GM23338 (cell line): Measurements from ENCODE around the gene IGSF22.

Source experiments
- CREB1 ChIP-seq: fragments of 250-450 bp; sonication (Bioruptor Pico); IDR thresholded peaks from 2 replicates; pipeline ENCODE4 v1.5.0; 2020; ENCODE audit warnings: low read depth, mild to moderate bottlenecking, moderate library complexity
- CTCF ChIP-seq, 2 experiments: fragments of 200-600 bp in 1 of 2; sonication (generic) in 1 of 2; conservative IDR thresholded peaks; 2 replicates each; pipeline versions ENCODE4 v1.5.1 to v1.6.1; 2016 to 2017; ENCODE audit warnings: antibody characterized with exemption in 2 of 2, low read depth in 2 of 2, mild to moderate bottlenecking in 2 of 2, moderate library complexity in 1 of 2
- ETS1 ChIP-seq: IDR thresholded peaks from 2 replicates; pipeline ENCODE4 v1.6.1; 2016; ENCODE audit warnings: antibody characterized with exemption
- EZH2 ChIP-seq: fragments of 200-600 bp; sonication (generic); IDR thresholded peaks from one replicate; pipeline ENCODE4 v1.8.0; 2017; ENCODE audit warnings: antibody characterized with exemption, mild to moderate bottlenecking, low read depth; ENCODE audit not compliant: unreplicated experiment
- EZH2phosphoT487 ChIP-seq: fragments of 200-600 bp; sonication (generic); IDR thresholded peaks from one replicate; pipeline ENCODE4 v1.8.1; 2018; ENCODE audit warnings: antibody characterized with exemption; ENCODE audit not compliant: unreplicated experiment
- NANOG ChIP-seq: IDR thresholded peaks from 2 replicates; pipeline ENCODE4 v1.6.1; 2016; ENCODE audit warnings: antibody characterized with exemption, borderline replicate concordance
- POLR2AphosphoS5 ChIP-seq: IDR thresholded peaks from 2 replicates; pipeline ENCODE4 v1.6.1; 2016; ENCODE audit warnings: antibody characterized with exemption, low read depth
- REST ChIP-seq: IDR thresholded peaks from one replicate; pipeline ENCODE4 v1.6.1; 2018; ENCODE audit warnings: antibody characterized with exemption; ENCODE audit not compliant: unreplicated experiment
- STAT1 ChIP-seq: IDR thresholded peaks from one replicate; pipeline ENCODE4 v1.6.1; 2016; ENCODE audit warnings: antibody characterized with exemption; ENCODE audit not compliant: unreplicated experiment
- ZNF114 ChIP-seq: fragments of 250-450 bp; sonication (Bioruptor Pico); IDR thresholded peaks from 2 replicates; pipeline ENCODE4 v1.5.0; 2020; ENCODE audit warnings: mild to moderate bottlenecking, moderate library complexity

- TF ChIP-seq CTCF (conservative IDR thresholded peaks at IDR 0.05; ENCODE audit: low read depth in 2 of 2), result no peak
- no peak for TF ChIP-seq EZH2
- TF ChIP-seq REST, result no peak
- TF ChIP-seq CREB1, result no peak
- TF ChIP-seq POLR2AphosphoS5, result no peak
- TF ChIP-seq EZH2phosphoT487, result no peak
- TF ChIP-seq ETS1, result no peak
- TF ChIP-seq NANOG, result no peak
- TF ChIP-seq STAT1, result no peak
- no peak for TF ChIP-seq ZNF114 (CRISPR knock-in tag)
Observed at GRCh38 chr11:18772211-18772610, 46.2 kb upstream of the IGSF22 start.
